ENCODE measurements around the gene ICAM2. TPM values are rescaled to one million over a fixed set of nuclear protein-coding genes. Genes with fewer than 3 reads are reported as not detected.

Gene ICAM2
- polyA plus RNA-seq, 12 donors, result 16.3 to 34.6 (median 24.8) TPM; not detected in 1

DNA sequence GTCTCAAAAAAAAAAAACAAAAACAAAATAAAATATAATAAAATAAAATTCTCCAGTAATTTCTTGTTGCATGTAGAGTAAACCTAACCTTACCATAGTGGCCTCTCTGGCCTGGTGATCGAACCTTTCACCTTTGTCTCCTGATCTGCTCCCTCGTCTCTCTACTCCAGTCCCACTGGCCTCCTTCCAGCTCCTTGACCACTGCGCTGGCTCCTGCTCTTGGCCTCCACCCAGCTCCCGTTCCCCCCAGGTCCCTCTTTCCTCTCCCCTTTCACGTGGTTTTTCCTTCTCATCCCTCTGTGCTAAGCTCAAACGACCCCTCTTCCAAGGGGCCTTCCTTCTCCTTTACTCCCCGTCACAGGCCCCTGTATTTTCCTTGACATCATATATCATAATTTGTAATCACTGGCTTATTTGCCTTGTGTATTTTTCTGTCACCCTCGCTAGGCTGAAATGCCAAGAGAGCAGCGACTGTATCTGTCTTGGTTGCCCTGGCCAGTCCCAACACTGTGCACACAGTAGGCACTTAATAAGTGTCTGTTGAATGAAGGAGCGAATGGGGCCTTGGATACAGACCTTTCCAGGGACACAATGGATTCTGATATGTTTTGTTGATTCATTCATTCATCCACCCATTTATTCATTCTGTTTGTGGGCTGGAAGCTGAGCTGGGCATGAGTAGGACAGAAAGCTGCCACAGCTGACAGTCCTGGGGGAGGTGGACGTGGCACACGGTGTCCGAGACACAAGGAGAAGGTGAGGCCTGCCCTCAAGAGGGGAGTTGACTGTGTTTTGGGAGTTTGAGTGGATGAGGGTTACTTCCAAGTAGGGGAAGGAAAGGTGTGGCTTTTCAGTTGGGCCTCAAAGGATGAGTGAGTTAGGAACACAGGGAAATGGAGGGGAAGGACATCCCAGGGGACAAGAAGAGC is 41.9 kb downstream of the ICAM2 start:
- no peak for DNase-seq

DNA sequence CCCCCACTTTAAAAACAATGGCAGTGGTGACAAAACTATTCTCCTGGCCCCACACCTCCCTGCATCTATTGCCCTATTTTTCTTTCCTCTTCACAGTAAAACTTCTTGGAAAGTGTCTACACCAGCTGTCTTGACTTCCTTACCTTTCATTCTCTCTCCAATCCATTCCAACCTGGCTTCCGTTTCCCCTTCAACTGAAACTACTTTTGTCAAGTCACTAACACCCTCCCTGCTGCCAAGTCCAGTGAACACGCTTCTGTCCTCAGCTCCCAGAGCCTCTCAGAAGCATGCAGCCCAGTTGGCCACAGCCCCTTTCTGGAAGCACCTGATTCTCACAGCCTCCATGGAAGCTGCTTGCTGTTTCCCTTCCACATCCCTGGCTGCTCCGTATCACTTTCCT is 43.7 kb downstream of the ICAM2 start:
- DNase-seq, result no peak

DNA sequence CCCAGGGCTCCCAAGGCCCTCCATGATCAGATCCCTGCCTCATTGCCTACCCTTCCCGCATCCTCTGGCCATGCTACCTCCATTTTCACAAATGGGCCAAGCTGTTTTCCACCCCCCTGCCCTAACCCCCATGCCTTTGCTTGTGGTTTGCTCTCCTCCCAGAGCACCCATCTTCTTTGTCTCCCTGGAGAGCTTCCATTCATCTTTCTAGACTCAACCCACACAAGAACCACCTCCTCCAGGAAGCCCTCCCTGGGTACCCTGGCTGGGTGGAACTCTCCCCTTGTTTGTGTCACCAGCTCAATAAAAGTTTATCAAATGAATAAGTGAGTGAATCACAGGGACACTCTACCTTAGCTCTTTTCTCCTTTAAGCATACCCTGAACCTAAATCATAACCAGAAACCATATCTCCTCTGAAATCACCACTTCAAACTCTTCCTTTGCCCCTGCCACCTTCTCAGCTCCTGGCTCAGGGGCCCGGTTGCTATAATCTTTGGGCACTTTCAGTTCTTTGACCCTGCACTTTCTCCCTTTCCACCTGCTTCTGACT is 44.8 kb downstream of the ICAM2 start:
- DNase-seq, result no peak

DNA sequence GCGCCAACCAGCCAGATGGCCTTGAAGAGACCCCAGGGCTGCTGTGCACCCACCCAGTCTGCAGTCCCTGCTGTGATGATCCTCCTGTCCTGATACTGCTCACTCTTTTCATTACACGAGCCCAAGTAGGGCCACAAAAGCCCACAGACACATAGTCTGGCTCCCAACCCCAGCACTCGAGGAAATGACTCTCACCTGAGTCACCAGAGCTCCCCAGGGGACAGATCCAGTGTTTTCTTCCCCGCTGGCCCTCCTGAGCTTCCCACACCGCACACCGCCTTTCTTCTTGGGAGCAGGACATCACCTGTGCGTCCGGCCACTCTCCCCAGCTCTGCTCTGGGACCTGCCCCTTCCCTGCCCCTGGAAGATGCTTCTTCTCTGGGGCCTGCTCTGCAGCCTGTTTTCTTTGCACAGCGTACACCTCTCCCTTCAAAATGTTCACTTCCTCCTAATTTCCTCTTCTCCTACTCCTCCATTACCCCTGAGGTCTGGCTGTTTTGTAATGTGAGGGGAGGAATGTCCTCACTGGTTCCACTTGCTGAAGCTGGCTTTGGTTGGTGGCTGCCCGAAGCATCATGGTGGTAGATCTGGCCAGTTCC is 45.7 kb downstream of the ICAM2 start:
- DNase-seq, result no peak

DNA sequence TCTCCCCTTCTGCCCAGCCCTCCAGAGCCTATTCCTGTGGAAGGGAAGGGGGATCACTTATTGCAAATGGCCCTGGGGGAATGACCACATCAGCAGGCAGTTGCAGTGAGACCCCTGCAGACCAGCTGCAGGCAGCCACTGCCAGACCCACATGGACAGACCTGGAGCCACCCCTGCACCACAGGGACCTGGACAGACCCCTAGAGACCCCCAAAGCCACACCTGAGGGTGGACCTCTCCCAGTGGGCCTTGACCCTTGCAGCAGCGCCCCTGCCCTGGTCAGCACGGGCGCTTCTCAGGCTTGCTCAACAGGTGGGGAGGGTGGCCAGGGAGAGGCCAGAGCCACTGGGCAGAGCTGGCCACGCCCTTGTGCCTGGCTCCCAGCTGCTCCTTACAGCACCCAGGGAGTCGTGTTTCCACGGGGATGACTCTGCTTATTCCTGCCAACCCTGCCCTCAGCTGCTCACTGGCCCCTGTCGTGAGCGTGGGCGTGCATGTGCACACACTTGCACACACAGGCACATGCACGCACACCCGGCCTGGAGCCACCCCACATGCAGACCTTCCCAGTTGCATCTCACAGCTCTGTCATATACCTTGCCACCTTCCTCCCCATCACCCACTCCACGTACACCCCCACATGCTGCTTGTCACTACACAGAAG is 46.4 kb downstream of the ICAM2 start:
- no peak for DNase-seq

DNA sequence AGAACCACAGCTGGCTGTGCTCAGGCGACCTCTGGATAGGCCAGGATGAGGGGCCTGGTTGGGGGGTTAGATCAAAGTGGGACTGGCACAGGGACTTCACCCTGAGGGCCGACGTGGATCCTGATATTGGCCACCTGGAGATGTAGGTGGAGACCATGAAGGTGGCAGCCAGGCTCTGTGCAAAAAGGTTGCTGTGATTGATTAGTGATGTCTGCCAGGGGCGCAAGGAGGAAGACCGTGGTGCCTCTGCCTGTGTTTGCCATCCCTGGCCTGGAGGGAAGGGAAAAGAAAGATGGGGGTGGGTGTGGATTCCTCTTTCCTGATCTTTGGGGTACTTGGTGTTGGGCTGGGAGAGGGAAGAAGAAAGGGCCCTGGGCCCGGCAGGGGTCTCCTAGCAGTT is 47.2 kb downstream of the ICAM2 start:
- no peak for DNase-seq

DNA sequence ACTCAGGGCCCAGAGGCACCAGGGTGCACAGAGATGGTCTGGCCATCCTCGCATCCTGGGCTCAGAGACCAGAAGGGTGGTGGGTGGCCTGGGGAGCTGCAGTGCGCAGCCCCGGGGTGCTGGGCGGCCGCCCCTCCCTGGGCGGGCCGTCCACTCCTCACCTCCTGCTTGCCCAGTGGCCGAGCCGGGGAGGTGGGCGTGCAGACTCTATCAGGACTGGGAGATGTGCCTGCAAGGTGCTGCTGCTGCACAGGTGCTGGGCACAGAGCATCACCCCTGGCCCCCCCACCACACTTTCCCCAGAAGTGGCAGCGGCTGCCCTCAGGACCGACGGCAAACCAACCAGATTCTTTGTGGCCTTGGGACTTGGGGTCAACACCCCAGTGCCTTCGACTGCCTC is 47.6 kb downstream of the ICAM2 start, which contains the start of gene SCN4A:
SCN4A (minus strand) TSS at position 123 of the 400 bp plus-strand sequence; CDS start at position 46, 77 bp downstream.
- DNase-seq, result no peak

DNA sequence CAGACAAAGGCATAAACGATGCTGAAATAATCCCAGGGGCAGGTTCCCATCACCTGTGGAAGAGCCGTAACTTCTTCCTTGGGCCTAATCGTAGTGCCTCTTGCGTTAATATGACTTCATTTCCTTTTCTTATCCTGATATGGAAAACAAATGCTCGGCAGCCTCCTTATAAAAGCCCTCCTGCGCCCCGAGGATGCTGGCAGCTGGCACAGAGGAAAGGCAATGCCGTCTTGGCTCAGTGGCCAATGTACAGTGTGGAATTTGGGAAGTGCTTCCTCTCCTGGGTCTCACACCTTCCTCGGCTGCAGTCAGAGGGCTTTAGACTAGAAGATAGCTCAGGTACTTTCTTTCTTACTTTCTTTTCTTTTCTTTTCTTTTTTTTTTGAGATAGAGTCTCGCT is 51.2 kb downstream of the ICAM2 start:
- DNase-seq, result no peak

DNA sequence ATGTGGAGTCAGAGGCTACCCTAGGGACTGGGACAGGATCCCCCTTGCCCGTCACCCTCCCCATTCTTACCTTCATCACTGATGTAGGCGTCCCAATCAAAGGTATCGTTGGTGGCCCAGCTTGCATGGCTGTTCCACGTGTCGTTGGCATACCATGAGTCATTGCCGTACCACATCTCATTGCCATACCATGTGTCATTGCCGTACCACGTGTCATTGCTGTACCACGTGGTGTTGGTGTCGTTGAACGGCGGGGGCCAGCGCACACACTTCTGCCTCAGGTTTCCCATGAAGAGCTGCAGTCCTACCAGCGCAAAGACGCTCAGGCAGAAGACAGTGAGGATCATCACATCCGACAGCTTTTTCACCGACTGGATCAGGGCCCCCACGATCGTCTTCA is 52.5 kb downstream of the ICAM2 start:
- DNase-seq, result no peak

DNA sequence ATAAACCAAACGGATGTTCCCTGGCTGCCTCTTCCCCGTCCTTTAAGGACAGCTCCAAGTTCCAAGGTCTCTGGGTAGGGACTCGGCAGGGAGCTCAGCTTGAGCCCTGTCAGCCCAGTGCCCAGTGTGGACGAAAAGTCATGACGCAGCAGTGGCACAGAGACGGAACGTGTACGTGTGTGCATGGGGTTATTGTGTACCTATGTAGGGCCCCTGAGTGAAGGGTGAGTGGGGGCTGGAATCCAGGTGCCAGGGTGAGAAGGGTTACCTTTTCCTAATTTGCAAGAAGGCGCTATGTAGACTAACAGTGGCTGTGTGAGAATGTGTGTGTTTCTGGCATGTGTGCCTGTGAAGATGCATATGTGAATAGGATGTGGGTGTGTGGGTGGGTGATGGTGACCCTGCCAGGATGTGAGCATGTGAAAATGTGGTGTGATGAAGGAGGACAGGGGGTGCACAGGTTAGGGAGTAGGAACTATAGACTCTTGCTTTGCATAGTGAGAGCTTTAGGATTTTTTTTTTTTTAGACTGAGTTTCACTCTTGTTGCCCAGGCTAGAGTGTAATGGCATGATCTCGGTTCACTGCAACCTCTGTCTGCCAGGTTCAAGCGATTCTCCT is 53.7 kb downstream of the ICAM2 start:
- DNase-seq, result no peak

DNA sequence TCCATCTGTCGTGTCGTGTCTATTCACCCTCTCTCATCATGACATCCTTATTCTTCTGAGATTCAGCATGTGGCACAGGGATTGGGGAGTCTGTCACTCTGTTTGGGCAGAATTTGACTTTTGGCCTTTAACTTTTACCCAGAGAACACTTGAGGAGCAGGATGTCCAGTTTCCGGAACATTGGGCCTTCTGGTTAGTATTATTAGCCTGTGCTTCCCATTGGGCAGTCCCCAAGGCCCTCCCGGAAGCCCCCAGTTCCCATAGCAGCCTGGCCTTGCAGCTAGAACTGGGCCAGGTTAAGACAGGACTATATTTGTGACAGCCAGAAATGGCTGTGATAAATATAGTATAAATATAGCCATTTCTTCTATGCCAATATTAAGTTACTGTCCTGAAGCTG is 57.3 kb downstream of the ICAM2 start:
- DNase-seq, result no peak

DNA sequence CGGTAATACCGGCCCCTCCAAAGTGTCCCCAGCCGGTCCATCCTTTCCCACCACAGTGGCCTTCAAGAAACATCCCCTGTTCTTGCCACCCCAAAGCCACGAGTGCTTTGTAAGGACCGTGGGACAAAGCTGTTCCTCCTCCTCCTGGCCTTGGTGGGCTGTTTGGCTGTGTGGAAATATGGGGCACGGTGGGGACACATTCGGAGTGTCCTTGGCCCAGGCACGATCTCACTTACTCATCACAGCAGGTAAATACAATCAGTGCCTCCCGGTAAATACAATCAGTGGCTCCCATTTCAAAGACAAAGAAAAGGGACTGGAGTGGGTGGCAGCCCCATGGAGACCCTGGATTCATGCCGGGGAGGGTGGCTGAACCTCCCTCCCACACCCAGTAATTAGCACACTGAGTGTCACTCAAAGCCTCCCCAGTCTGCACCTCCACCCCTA is 58.1 kb downstream of the ICAM2 start:
- DNase-seq, result no peak

DNA sequence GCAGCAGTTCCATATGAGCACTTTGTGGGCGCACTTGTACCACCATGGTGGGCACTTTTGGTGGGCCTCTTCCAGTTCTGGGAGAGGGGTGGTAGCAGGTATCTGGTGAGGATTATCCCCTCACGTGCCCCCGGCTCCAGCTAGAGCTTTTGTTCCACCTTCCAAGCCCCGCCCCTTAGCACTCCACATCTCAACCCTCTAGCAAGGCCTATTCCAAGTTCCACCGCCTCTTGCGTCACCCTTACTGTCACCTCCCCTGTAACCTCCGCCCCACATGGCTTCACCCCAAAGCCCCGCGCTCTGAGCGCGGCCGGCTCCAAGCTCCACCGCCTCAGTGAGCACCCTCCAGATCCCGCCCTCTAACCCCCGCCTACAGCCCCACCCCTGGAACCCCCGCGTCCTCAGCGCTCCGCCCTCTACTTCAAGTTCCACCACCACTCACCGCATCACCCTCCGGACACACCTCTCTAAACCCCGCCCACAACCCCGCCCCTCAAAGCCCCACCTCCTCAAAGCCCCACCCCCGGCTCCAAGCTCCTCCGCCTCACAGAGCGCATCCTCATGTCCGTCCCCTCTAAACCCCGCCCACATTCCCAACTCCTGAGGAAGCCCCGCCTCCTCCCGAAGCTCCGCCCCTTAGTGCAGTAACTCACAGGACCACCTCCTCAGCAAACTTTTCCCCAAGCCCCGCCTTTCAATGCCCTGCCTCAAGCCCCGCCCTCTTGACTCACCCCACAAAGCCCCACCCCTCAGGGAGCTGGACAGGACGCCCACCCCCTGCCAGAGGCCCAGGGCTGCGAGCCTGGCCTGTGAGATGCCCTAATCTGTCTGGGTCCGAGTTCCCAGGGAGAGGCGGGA is 58.8 kb downstream of the ICAM2 start:
- DNase-seq, result no peak

DNA sequence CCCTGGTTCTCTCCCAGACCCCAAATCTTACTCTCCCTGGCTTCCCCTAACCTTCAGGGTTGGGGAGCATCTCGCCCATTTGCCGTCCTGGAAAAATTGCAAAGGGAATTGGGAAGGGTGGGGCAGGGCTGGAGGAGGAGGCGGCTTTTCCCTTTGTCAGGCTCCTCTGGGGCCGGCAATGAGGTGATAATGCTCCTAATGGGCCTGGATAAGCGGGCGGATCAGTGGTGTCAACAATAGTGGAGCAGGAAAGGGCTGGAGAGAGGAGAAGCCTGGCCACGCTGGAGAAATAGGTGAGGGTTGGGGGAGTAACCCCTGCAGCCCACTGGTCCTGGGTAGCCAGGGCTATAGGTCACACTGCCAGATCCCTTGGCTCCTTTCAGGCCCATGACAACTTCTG is 60.0 kb downstream of the ICAM2 start:
- no peak for DNase-seq

DNA sequence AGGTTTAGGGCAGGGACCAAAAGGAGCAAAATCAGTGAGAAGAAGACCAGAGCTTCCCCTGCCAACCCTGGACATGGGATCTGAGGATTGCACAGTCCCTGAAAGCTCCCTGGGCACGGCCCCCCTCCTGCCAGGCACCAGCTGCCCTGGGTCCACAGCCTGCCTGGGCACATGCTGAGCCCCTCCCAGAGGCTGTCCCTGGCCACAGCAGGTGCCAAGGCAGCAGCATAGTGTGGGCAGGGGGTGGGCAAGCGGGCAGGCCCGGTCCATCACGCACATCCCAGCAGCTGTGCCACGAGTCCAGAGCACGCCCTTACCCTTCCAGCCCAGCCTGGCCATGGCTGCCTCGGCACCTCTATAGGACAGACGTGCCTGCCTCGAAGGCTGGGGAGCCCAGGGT is 60.4 kb downstream of the ICAM2 start:
- DNase-seq, result peak; percentile 17

DNA sequence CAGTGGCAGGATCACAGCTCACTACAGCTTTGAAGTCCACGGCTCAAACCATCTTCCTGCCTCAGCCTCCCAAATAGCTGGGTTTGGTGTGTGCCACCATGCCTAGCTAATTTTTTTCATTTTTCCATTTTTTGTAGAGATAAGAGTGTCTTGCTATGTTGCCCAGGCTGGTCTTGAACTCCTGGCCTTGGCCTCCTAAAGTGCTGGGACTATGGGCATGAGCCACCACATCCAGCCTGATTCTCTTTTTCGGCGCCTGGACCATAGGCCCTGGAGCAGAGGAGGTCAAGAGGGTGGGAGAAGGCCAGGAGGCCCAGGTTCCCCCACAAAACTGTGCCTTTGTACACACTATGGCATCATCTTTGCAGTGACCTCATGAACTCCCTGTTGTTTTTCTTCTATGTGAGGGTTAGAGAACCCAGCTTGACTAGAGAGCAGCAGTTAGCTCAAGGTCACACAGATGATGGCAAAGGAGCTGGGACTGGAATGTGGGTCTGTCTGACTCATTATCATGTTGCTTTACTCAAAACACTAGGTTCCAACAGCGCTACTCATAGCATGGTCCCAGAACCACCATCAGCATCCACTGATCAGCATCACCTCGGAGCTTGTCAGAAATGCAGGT is 64.0 kb downstream of the ICAM2 start:
- DNase-seq, result no peak

DNA sequence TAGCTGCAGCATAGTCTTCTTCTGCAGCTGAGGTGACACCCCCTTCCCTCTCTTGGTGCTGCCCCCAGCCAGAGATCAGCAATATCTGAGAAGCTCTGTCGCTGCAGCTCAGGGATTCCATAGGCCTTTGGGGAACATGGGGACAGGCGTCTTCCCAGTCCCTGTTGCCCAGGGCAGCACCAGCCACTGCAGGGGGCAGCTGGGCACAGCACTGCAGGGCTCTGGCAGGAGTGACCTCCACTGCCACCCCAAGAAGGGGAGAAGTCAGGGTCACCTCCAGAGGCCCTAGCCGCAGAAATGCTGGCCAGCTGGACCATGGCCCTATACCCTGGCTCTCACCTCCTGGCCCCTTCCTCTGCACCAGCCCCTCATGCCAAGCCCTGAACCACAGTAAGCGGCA is 64.6 kb downstream of the ICAM2 start:
- no peak for DNase-seq

DNA sequence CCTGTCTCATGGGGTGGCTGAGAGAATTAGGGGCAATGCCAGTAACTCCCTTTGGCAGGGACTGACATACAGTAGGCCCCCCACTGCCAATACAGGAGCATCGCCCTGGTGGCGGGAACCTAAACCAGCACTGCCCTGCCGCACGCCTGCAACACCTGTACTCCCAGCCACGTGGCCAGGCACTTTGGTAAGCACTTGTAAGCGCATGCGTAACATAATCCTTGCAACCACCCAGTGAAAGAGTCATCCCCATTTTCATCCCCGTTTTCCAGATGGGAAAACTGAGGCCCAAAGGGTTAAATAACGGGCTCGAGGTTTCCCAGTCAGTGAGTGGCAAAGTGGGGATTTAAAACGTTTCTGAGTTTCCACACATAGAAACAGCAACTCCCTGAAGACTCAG is 65.2 kb downstream of the ICAM2 start:
- DNase-seq, result no peak

DNA sequence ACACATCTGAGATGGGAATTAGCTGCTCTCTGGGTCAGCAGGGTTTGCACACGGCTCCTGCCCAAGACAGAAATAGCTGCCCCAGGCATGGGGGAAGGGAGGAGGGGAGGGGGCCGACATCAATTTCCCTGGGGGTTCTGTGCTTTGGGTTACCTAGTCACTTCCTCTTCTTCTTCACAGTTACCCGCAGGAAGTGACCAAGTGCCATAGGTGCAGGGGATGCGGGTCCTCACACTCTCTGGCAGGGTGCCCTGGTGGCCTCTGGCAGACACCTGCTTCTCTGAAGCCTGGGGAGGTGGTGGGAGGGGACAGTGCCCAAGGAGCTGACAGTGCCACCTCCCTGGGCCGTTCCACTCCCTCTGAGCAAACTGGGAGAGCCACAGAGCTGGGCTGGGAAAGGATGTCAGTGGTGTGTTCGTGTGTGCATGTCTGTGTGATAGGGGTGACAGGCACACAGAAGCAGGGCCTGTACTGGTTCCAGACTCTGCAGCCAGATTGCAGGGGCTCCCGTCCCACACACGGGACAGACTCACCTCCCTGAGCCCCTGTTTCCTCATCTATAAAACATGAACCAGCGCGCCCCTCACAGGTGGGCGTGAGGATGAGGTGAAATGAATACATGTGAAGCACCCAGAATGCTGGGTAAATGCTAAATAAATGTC is 65.9 kb downstream of the ICAM2 start:
- no peak for DNase-seq

All from muscle of arm (tissue), 12 donors.